CD4-positive, alpha-beta T cell (primary cell): Measurements from ENCODE around the gene HOXD8. TPM values are rescaled to one million over a fixed set of nuclear protein-coding genes. Genes with fewer than 3 reads are reported as not detected.

Experiments used
- ATAC-seq: fragments of 200-7000 bp; cut with Tn5 transposase; one replicate; pipeline ENCODE4 v1.10.0; 2022; ENCODE audit warnings: mild to moderate bottlenecking; ENCODE audit not compliant: poor library complexity
- CTCF ChIA-PET: fragments of 350-600 bp; sonication (Branson Sonifier 250); formaldehyde crosslinking; loops from one replicate; lab custom pipeline; 2021; ENCODE audit warnings: antibody characterized with exemption, inconsistent platforms; lab: Charles Lee
- POLR2A ChIA-PET: fragments of 350-600 bp; sonication (Branson Sonifier 250); formaldehyde crosslinking; loops from one replicate; lab custom pipeline; 2021; ENCODE audit warnings: antibody characterized with exemption, inconsistent platforms; lab: Charles Lee
- DNase-seq, 14 experiments: peaks; one replicate each; pipeline ENCODE4 v3.0.0-alpha.2; 2013 to 2020; ENCODE audit warnings: mixed read lengths in 2 of 14
- H3K27ac ChIP-seq, 2 donors: one replicate each; pipeline versions ENCODE4 v1.5.1 to v1.7.0; 2013; ENCODE audit warnings: low read length in 2 of 2, low read depth in 1 of 2, mild to moderate bottlenecking in 1 of 2
- H3K27me3 ChIP-seq, 2 experiments: 1 replicate in 1 of 2; 2 replicates in 1 of 2; pipeline versions ENCODE4 v1.6.1 to v1.7.0; 2013; ENCODE audit warnings: low read length in 2 of 2, control low read depth in 1 of 2, mild to moderate bottlenecking in 1 of 2, moderate library complexity in 1 of 2; ENCODE audit not compliant: insufficient read depth in 2 of 2, control insufficient read depth in 1 of 2
- H3K36me3 ChIP-seq: one replicate; pipeline ENCODE4 v1.6.1; 2013; ENCODE audit warnings: low read length, control low read depth; ENCODE audit not compliant: insufficient read depth
- H3K4me1 ChIP-seq: one replicate; pipeline ENCODE4 v1.6.1; 2013; ENCODE audit warnings: low read length, control low read depth; ENCODE audit not compliant: insufficient read depth
- H3K4me3 ChIP-seq: one replicate; pipeline ENCODE4 v1.5.1; 2013; ENCODE audit warnings: mild to moderate bottlenecking, low read length, moderate library complexity
- H3K9me3 ChIP-seq, 2 experiments: 1 replicate in 1 of 2; 2 replicates in 1 of 2; pipeline versions ENCODE4 v1.6.1 to v1.7.0; 2013; ENCODE audit warnings: low read length in 2 of 2, mild to moderate bottlenecking in 2 of 2, control low read depth in 1 of 2, moderate library complexity in 1 of 2; ENCODE audit not compliant: control insufficient read depth in 1 of 2, insufficient read depth in 1 of 2
- H3K27ac Mint-ChIP-seq: one replicate; pipeline ENCODE4 v1.8.0; 2020; ENCODE audit warnings: mixed read lengths
- H3K27me3 Mint-ChIP-seq: one replicate; pipeline ENCODE4 v1.8.0; 2021; ENCODE audit warnings: mixed read lengths
- H3K36me3 Mint-ChIP-seq: one replicate; pipeline ENCODE4 v1.8.0; 2021; ENCODE audit warnings: low read depth, mixed read lengths
- H3K4me1 Mint-ChIP-seq: one replicate; pipeline ENCODE4 v1.8.0; 2021; ENCODE audit warnings: low read depth, mixed read lengths
- H3K4me3 Mint-ChIP-seq: one replicate; pipeline ENCODE4 v1.8.0; 2020; ENCODE audit warnings: mild to moderate bottlenecking, mixed read lengths
- H3K9me3 Mint-ChIP-seq: one replicate; pipeline ENCODE4 v1.8.0; 2020; ENCODE audit warnings: mixed read lengths
- CTCF ChIP-seq: fragments of 200-600 bp; IDR thresholded peaks from one replicate; pipeline ENCODE4 v1.8.0; 2022; ENCODE audit warnings: antibody characterized with exemption, mild to moderate bottlenecking
- intact Hi-C, 2 experiments: fragments of 100-400 bp; cut with DNase I in 1 of 2; cut with micrococcal nuclease in 1 of 2; formaldehyde crosslinking; loops; one replicate each; pipeline versions ENCODE4 v1.15.1 to v1.9.0; 2023 to 2025; cut with DNase I, micrococcal nuclease
- total RNA-seq, 174 experiments: library from RNA in 2 of 174; stranded (reverse) in 2 of 174; gene quantifications; one replicate each; pipeline ENCODE4 v1.2.3 and lab custom pipeline; 2021 to 2026

Gene HOXD8
- total RNA-seq, 2 experiments from 2014 or later = not detected

GRCh38 chr2:176172895-176173566, 43.5 kb downstream of the HOXD8 start:
- TF ChIP-seq CTCF = no peak
- peaks cover 0 to 27% of the 10 kb centered on the region in 2 experiments for H3K9me3 ChIP-seq
- CTCF ChIA-PET = no interaction called here
- POLR2A ChIA-PET = interaction anchor here (0.6 kb wide), 1 partner anchor 17 kb away, joined by 3 read pairs; no protein-coding TSS in a partner anchor
- peaks cover 86 to 97% of the 10 kb centered on the region in 2 experiments for H3K27me3 ChIP-seq
- no peak overlapping the region for H3K4me3 ChIP-seq
- peaks cover 16% of the 10 kb centered on the region for H3K4me1 ChIP-seq
- Mint-ChIP-seq H3K4me1 (peaks cover 27% of the 10 kb centered on the region), H3K4me3 (no peak overlapping the region), H3K36me3 (no peaks in the 10 kb centered on the region), H3K9me3 (no peaks in the 10 kb centered on the region), H3K27me3 (peaks cover 94% of the 10 kb centered on the region), H3K27ac (no peak overlapping the region)
- no peaks in the 10 kb centered on the region for H3K36me3 ChIP-seq
- intact Hi-C loops = loop anchor here in 1 of 2 experiments (10.0 kb wide), 1 partner anchor 48 kb away; the partner anchor contains the start of genes HOXD8 and HOXD9
- no peak overlapping the region for H3K27ac ChIP-seq
- no peak for ATAC-seq
- DNase-seq = no peak

- peaks cover 0 to 27% of the 10 kb centered on the region in 2 experiments for H3K9me3 ChIP-seq
- H3K4me1 ChIP-seq = peaks cover 19% of the 10 kb centered on the region
- H3K4me3 ChIP-seq = no peak overlapping the region
- no peaks in the 10 kb centered on the region for H3K36me3 Mint-ChIP-seq
- DNase-seq (no peak), ATAC-seq (no peak)
- peaks cover 27% of the 10 kb centered on the region for H3K4me1 Mint-ChIP-seq
- no peak overlapping the region for H3K4me3 Mint-ChIP-seq
- CTCF ChIA-PET = no interaction called here
- POLR2A ChIA-PET = interaction anchor here (0.6 kb wide), 1 partner anchor 16 kb away, joined by 3 read pairs; no protein-coding TSS in a partner anchor
- no peaks in the 10 kb centered on the region for H3K9me3 Mint-ChIP-seq
- H3K27me3 ChIP-seq = peaks cover 85 to 100% of the 10 kb centered on the region in 2 experiments
- H3K36me3 ChIP-seq = no peaks in the 10 kb centered on the region
- no peak for TF ChIP-seq CTCF
- no peak overlapping the region for H3K27ac Mint-ChIP-seq
- intact Hi-C loops = loop anchor here in 1 of 2 experiments (10.0 kb wide), 1 partner anchor 49 kb away; the partner anchor contains the start of genes HOXD8 and HOXD9
- H3K27ac ChIP-seq = no peak overlapping the region
- H3K27me3 Mint-ChIP-seq = peaks cover 96% of the 10 kb centered on the region
Observed at GRCh38 chr2:176173567-176174381, 44.3 kb downstream of the HOXD8 start.

GRCh38 chr2:176174382-176174823, 44.9 kb downstream of the HOXD8 start:
- ChIA-PET CTCF (no interaction called here), POLR2A (no interaction called here)
- Histone ChIP-seq H3K36me3 (no peaks in the 10 kb centered on the region), H3K4me3 (no peak overlapping the region), H3K9me3 (peaks cover 0 to 27% of the 10 kb centered on the region in 2 experiments), H3K27ac (no peak overlapping the region), H3K4me1 (peaks cover 19% of the 10 kb centered on the region), H3K27me3 (peaks cover 79 to 100% of the 10 kb centered on the region in 2 experiments)
- H3K27ac Mint-ChIP-seq = no peak overlapping the region
- H3K27me3 Mint-ChIP-seq = peaks cover 96% of the 10 kb centered on the region
- TF ChIP-seq CTCF = no peak
- H3K4me3 Mint-ChIP-seq = no peak overlapping the region
- no peak for ATAC-seq
- peaks cover 27% of the 10 kb centered on the region for H3K4me1 Mint-ChIP-seq
- no peak for DNase-seq
- intact Hi-C loops = loop anchor here in 1 of 2 experiments (10.0 kb wide), 1 partner anchor 50 kb away; the partner anchor contains the start of genes HOXD8 and HOXD9
- no peaks in the 10 kb centered on the region for H3K36me3 Mint-ChIP-seq
- no peaks in the 10 kb centered on the region for H3K9me3 Mint-ChIP-seq
